Ectodermal cell (in vitro differentiated cells): ENCODE data around the gene HNRNPA1. TPM values are rescaled to one million over a fixed set of nuclear protein-coding genes. Genes with fewer than 3 reads are reported as not detected.
"Not testable (repeated sequence)": the region's sequence is repeated elsewhere in the genome, so short reads cannot be mapped to it uniquely, and the experiment has no call there.

Experiments used
- H3K27ac ChIP-seq: 2 replicates; pipeline ENCODE4 v1.7.0; 2013; ENCODE audit warnings: mild to moderate bottlenecking, low read depth, low read length; ENCODE audit not compliant: insufficient read depth, poor library complexity, severe bottlenecking
- H3K27me3 ChIP-seq: 2 replicates; pipeline ENCODE4 v1.7.0; 2013; ENCODE audit warnings: mild to moderate bottlenecking, low read length; ENCODE audit not compliant: insufficient read depth, control insufficient read depth, poor library complexity, severe bottlenecking
- H3K36me3 ChIP-seq: one replicate; pipeline ENCODE4 v1.7.0; 2013; ENCODE audit warnings: low read length; ENCODE audit not compliant: control insufficient read depth, insufficient read depth
- H3K4me1 ChIP-seq: one replicate; pipeline ENCODE4 v1.7.0; 2013; ENCODE audit warnings: low read length; ENCODE audit not compliant: control insufficient read depth, insufficient read depth
- H3K4me3 ChIP-seq: 2 replicates; pipeline ENCODE4 v1.7.0; 2013; ENCODE audit warnings: low read depth, low read length, control low read depth; ENCODE audit not compliant: insufficient read depth
- H3K9me3 ChIP-seq: 2 replicates; pipeline ENCODE4 v1.7.0; 2013; ENCODE audit warnings: mild to moderate bottlenecking, low read length, moderate library complexity; ENCODE audit not compliant: control insufficient read depth
- WGBS, 2 experiments: methylation state at CpG; one replicate each; pipeline ENCODE4 v1.1.7; 2013; ENCODE audit warnings: missing lambda C conversion rate in 2 of 2; 5-methylcytosine and 5-hydroxymethylcytosine counted together
- polyA plus RNA-seq, 4 experiments: library from polyadenylated mRNA; stranded (reverse); fragments of 50-300 nt; gene quantifications; one replicate each; pipeline ENCODE4 v1.2.3, GENCODE V29; 2013

The HNRNPA1 gene
- polyA plus RNA-seq (2013, experiment 1 of 4) = 5,033 TPM
- 4,767 TPM for polyA plus RNA-seq (2013, experiment 2 of 4)
- 3,463 TPM for polyA plus RNA-seq (2013, experiment 3 of 4)
- 4,008 TPM for polyA plus RNA-seq (2013, experiment 4 of 4)

- 0% methylated on average over 48 of the region's 48 CpGs for WGBS, 2 experiments
- no peaks in the 10 kb centered on the region for H3K9me3 ChIP-seq
- H3K27ac ChIP-seq = peak within 1 kb of the TSS; percentile 92
- peaks cover 34% of the 10 kb centered on the region for H3K36me3 ChIP-seq
- peak within 1 kb of the TSS; percentile 65 for H3K4me3 ChIP-seq
- no peaks in the 10 kb centered on the region for H3K27me3 ChIP-seq
- H3K4me1 ChIP-seq = peaks cover 29% of the 10 kb centered on the region
Observed at GRCh38 chr12:54280468-54281260, at the start of gene HNRNPA1. TSS of gene HNRNPA1 (plus strand) at chr12:54280726. CDS start at chr12:54280808, 82 bp downstream.

GRCh38 chr12:54231269-54231668 is 49.3 kb upstream of the HNRNPA1 start:
- not testable (repeated sequence) for H3K27ac ChIP-seq, H3K4me3 ChIP-seq, H3K9me3 ChIP-seq, H3K36me3 ChIP-seq, H3K27me3 ChIP-seq
- WGBS, 2 experiments = 98 to 99% methylated on average over 3 of the region's 3 CpGs
- H3K4me1 ChIP-seq = peaks cover 10% of the 10 kb centered on the region

GRCh38 chr12:54232790-54233189 is 47.7 kb upstream of the HNRNPA1 start:
- Histone ChIP-seq H3K9me3 (no peaks in the 10 kb centered on the region), H3K4me1 (peaks cover 10% of the 10 kb centered on the region), H3K27ac (no peak overlapping the region), H3K27me3 (no peaks in the 10 kb centered on the region), H3K4me3 (no peak overlapping the region), H3K36me3 (no peaks in the 10 kb centered on the region)
- 87 to 91% methylated on average over 2 of the region's 2 CpGs for WGBS, 2 experiments

GRCh38 chr12:54238531-54238930 is 42.0 kb upstream of the HNRNPA1 start:
- Histone ChIP-seq H3K4me3 (no peak overlapping the region), H3K4me1 (no peaks in the 10 kb centered on the region), H3K27me3 (no peaks in the 10 kb centered on the region), H3K36me3 (peaks cover 33% of the 10 kb centered on the region), H3K27ac (peak overlapping the region; percentile 20), H3K9me3 (no peaks in the 10 kb centered on the region)
- 91 to 96% methylated on average over 1 of the region's 1 CpG for whole genome bisulfite sequencing, 2 experiments

GRCh38 chr12:54239620-54240019 is 40.9 kb upstream of the HNRNPA1 start:
- H3K9me3 ChIP-seq = no peaks in the 10 kb centered on the region
- no peaks in the 10 kb centered on the region for H3K27me3 ChIP-seq
- no peak overlapping the region for H3K4me3 ChIP-seq
- peaks cover 36% of the 10 kb centered on the region for H3K36me3 ChIP-seq
- no peaks in the 10 kb centered on the region for H3K4me1 ChIP-seq
- no peak overlapping the region for H3K27ac ChIP-seq

GRCh38 chr12:54240129-54240528 is 40.4 kb upstream of the HNRNPA1 start:
- Histone ChIP-seq H3K4me1 (no peaks in the 10 kb centered on the region), H3K27me3 (no peaks in the 10 kb centered on the region), H3K27ac (no peak overlapping the region), H3K4me3 (no peak overlapping the region), H3K9me3 (no peaks in the 10 kb centered on the region), H3K36me3 (peaks cover 38% of the 10 kb centered on the region)
- 92 to 100% methylated on average over 1 to 2 of the region's 2 CpGs for WGBS, 2 experiments

GRCh38 chr12:54240971-54241588 is 39.4 kb upstream of the HNRNPA1 start:
- H3K36me3 ChIP-seq = peaks cover 46% of the 10 kb centered on the region
- WGBS, 2 experiments = 94 to 100% methylated on average over 2 of the region's 2 CpGs

GRCh38 chr12:54246011-54246641 is 34.4 kb upstream of the HNRNPA1 start:
- Histone ChIP-seq H3K4me1 (no peaks in the 10 kb centered on the region), H3K27ac (no peak overlapping the region), H3K9me3 (no peaks in the 10 kb centered on the region), H3K27me3 (no peaks in the 10 kb centered on the region), H3K4me3 (no peak overlapping the region), H3K36me3 (peaks cover 62% of the 10 kb centered on the region)
- 95 to 96% methylated on average over 4 to 6 of the region's 6 CpGs for WGBS, 2 experiments

More at GRCh38 chr12:54240971-54241588, 39.4 kb upstream of the HNRNPA1 start:
- no peaks in the 10 kb centered on the region for H3K9me3 ChIP-seq
- H3K4me3 ChIP-seq = no peak overlapping the region
- no peak overlapping the region for H3K27ac ChIP-seq
- no peaks in the 10 kb centered on the region for H3K4me1 ChIP-seq
- no peaks in the 10 kb centered on the region for H3K27me3 ChIP-seq

GRCh38 chr12:54249489-54249888 is 31.0 kb upstream of the HNRNPA1 start:
- Histone ChIP-seq H3K27me3 (no peaks in the 10 kb centered on the region), H3K27ac (no peak overlapping the region), H3K36me3 (peaks cover 69% of the 10 kb centered on the region), H3K4me3 (no peak overlapping the region), H3K9me3 (no peaks in the 10 kb centered on the region), H3K4me1 (no peaks in the 10 kb centered on the region)
- 100% methylated on average over 2 to 5 of the region's 5 CpGs for WGBS, 2 experiments

- Histone ChIP-seq H3K4me1 (peaks cover 1% of the 10 kb centered on the region), H3K27ac (no peak overlapping the region), H3K9me3 (no peaks in the 10 kb centered on the region), H3K27me3 (no peaks in the 10 kb centered on the region), H3K36me3 (peaks cover 66% of the 10 kb centered on the region), H3K4me3 (no peak overlapping the region)
- 100% methylated on average over 1 of the region's 1 CpG for WGBS, 2 experiments
Observed at GRCh38 chr12:54251667-54252284, 28.8 kb upstream of the HNRNPA1 start.
